ENCODE results near the gene POFUT2. TPM values are rescaled to one million over a fixed set of nuclear protein-coding genes. Genes with fewer than 3 reads are reported as not detected.

Gene POFUT2
- polyA plus RNA-seq, 1 donor from 2014 or later = 25.4 TPM

DNA sequence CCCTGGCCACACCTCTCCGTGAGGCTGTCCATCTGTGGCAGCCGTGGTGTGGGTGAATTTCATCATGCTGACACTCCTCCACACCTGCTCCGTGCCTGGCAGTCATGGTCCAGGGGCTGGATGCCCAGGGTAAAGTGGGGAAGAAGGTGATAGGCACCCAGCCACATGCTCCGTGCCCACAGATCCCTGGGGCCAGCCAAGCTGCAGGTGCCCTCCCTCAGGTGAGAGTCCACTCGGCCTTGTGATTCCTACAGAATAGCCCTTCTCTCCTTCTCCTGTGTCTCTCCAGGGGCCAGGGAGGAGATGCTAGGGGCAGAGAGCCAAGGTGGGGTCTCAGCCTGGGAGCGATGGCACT lies 16.8 kb upstream of the POFUT2 start:
- H3K9me2 ChIP-seq (ENCODE audit: insufficient read depth, low read length) = no peaks in the 10 kb centered on the region
- no peak for TF ChIP-seq POLR2AphosphoS5 (IDR thresholded peaks at IDR 0.05)
- no peak for TF ChIP-seq TAF1 (IDR thresholded peaks at IDR 0.05; ENCODE audit: low read depth)
- TF ChIP-seq MXI1 (conservative IDR thresholded peaks at IDR 0.05; ENCODE audit: poor library complexity, severe bottlenecking) = no peak
- no peak for TF ChIP-seq RAD21 (conservative IDR thresholded peaks at IDR 0.05)
- TF ChIP-seq SMC3 (conservative IDR thresholded peaks at IDR 0.05; ENCODE audit: poor library complexity) = no peak
- TF ChIP-seq EZH2 (IDR thresholded peaks at IDR 0.05; ENCODE audit: borderline replicate concordance, insufficient read depth, low read length, poor library complexity, severe bottlenecking) = no peak
- TF ChIP-seq EP300 (conservative IDR thresholded peaks at IDR 0.05; ENCODE audit: poor library complexity, severe bottlenecking) = no peak
- TF ChIP-seq, protein P1, sequence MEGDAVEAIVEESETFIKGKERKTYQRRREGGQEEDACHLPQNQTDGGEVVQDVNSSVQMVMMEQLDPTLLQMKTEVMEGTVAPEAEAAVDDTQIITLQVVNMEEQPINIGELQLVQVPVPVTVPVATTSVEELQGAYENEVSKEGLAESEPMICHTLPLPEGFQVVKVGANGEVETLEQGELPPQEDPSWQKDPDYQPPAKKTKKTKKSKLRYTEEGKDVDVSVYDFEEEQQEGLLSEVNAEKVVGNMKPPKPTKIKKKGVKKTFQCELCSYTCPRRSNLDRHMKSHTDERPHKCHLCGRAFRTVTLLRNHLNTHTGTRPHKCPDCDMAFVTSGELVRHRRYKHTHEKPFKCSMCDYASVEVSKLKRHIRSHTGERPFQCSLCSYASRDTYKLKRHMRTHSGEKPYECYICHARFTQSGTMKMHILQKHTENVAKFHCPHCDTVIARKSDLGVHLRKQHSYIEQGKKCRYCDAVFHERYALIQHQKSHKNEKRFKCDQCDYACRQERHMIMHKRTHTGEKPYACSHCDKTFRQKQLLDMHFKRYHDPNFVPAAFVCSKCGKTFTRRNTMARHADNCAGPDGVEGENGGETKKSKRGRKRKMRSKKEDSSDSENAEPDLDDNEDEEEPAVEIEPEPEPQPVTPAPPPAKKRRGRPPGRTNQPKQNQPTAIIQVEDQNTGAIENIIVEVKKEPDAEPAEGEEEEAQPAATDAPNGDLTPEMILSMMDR (IDR thresholded peaks at IDR 0.05; ENCODE audit: poor library complexity, severe bottlenecking) = no peak

GRCh38 chr21:45303751-45304475 lies 16.2 kb upstream of the POFUT2 start:
- no peaks in the 10 kb centered on the region for H3K9me2 ChIP-seq (ENCODE audit: insufficient read depth, low read length)
- no peak overlapping the region for H3K27ac ChIP-seq (ENCODE audit: low read length)
- no peaks in the 10 kb centered on the region for H3F3A ChIP-seq (ENCODE audit: insufficient read depth, low read length, poor library complexity, severe bottlenecking)
- H3K36me3 ChIP-seq (ENCODE audit: insufficient read depth, low read length) = no peaks in the 10 kb centered on the region
- no peaks in the 10 kb centered on the region for H3K9me3 ChIP-seq (ENCODE audit: low read length)
- TF ChIP-seq TAF1 (IDR thresholded peaks at IDR 0.05; ENCODE audit: low read depth) = no peak
- TF ChIP-seq, protein P1 (IDR thresholded peaks at IDR 0.05; ENCODE audit: poor library complexity, severe bottlenecking) = no peak
- no peak for TF ChIP-seq EZH2 (IDR thresholded peaks at IDR 0.05; ENCODE audit: borderline replicate concordance, insufficient read depth, low read length, poor library complexity, severe bottlenecking)
- TF ChIP-seq POLR2AphosphoS5 (IDR thresholded peaks at IDR 0.05) = no peak
- TF ChIP-seq, protein P2, sequence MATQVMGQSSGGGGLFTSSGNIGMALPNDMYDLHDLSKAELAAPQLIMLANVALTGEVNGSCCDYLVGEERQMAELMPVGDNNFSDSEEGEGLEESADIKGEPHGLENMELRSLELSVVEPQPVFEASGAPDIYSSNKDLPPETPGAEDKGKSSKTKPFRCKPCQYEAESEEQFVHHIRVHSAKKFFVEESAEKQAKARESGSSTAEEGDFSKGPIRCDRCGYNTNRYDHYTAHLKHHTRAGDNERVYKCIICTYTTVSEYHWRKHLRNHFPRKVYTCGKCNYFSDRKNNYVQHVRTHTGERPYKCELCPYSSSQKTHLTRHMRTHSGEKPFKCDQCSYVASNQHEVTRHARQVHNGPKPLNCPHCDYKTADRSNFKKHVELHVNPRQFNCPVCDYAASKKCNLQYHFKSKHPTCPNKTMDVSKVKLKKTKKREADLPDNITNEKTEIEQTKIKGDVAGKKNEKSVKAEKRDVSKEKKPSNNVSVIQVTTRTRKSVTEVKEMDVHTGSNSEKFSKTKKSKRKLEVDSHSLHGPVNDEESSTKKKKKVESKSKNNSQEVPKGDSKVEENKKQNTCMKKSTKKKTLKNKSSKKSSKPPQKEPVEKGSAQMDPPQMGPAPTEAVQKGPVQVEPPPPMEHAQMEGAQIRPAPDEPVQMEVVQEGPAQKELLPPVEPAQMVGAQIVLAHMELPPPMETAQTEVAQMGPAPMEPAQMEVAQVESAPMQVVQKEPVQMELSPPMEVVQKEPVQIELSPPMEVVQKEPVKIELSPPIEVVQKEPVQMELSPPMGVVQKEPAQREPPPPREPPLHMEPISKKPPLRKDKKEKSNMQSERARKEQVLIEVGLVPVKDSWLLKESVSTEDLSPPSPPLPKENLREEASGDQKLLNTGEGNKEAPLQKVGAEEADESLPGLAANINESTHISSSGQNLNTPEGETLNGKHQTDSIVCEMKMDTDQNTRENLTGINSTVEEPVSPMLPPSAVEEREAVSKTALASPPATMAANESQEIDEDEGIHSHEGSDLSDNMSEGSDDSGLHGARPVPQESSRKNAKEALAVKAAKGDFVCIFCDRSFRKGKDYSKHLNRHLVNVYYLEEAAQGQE (IDR thresholded peaks at IDR 0.05; ENCODE audit: borderline replicate concordance) = no peak
- no peak for TF ChIP-seq MXI1 (conservative IDR thresholded peaks at IDR 0.05; ENCODE audit: poor library complexity, severe bottlenecking)
- no peak for TF ChIP-seq SMC3 (conservative IDR thresholded peaks at IDR 0.05; ENCODE audit: poor library complexity)
- TF ChIP-seq RAD21 (conservative IDR thresholded peaks at IDR 0.05) = no peak
- no peak for TF ChIP-seq EP300 (conservative IDR thresholded peaks at IDR 0.05; ENCODE audit: poor library complexity, severe bottlenecking)
- H3K4me2 ChIP-seq (ENCODE audit: low read length) = no peak overlapping the region
- no peaks in the 10 kb centered on the region for H4K20me1 ChIP-seq (ENCODE audit: insufficient read depth)
- no peaks in the 10 kb centered on the region for H3K27me3 ChIP-seq (ENCODE audit: insufficient read depth, low read depth, low read length)
- no peak overlapping the region for H2AFZ ChIP-seq (ENCODE audit: low read depth, low read length)
- no peaks in the 10 kb centered on the region for H3K79me2 ChIP-seq (replicated peaks; ENCODE audit: insufficient read depth, low read length)
- H3K4me3 ChIP-seq (ENCODE audit: low read length) = no peak overlapping the region
- H3K9ac ChIP-seq (ENCODE audit: low read length) = no peak overlapping the region

More for the DNA sequence above, 16.8 kb upstream of the POFUT2 start:
- Histone ChIP-seq H3K9me3 (ENCODE audit: low read length) (no peaks in the 10 kb centered on the region), H3K4me3 (ENCODE audit: low read length) (no peak overlapping the region), H3F3A (ENCODE audit: insufficient read depth, low read length, poor library complexity, severe bottlenecking) (no peaks in the 10 kb centered on the region), H3K79me2 (replicated peaks; ENCODE audit: insufficient read depth, low read length) (no peaks in the 10 kb centered on the region), H4K20me1 (ENCODE audit: insufficient read depth) (no peaks in the 10 kb centered on the region), H3K27ac (ENCODE audit: low read length) (no peak overlapping the region), H2AFZ (ENCODE audit: low read depth, low read length) (no peak overlapping the region), H3K27me3 (ENCODE audit: insufficient read depth, low read depth, low read length) (no peaks in the 10 kb centered on the region), H3K36me3 (ENCODE audit: insufficient read depth, low read length) (no peaks in the 10 kb centered on the region), H3K9ac (ENCODE audit: low read length) (no peak overlapping the region), H3K4me2 (ENCODE audit: low read length) (no peak overlapping the region)
